IPS-NIHi11 (cell line): ENCODE results near the gene GXYLT1.
A peak's percentile ranks its signal among the peaks of the same experiment; 100 is the strongest.
"Not testable (repeated sequence)": the region's sequence is repeated elsewhere in the genome, so short reads cannot be mapped to it uniquely, and the experiment has no call there.

ENCODE experiments used
- DNase-seq: peaks from one replicate; pipeline ENCODE4 v3.0.0; 2012; ENCODE audit warnings: mixed read lengths, low spot score

GXYLT1 gene

DNA sequence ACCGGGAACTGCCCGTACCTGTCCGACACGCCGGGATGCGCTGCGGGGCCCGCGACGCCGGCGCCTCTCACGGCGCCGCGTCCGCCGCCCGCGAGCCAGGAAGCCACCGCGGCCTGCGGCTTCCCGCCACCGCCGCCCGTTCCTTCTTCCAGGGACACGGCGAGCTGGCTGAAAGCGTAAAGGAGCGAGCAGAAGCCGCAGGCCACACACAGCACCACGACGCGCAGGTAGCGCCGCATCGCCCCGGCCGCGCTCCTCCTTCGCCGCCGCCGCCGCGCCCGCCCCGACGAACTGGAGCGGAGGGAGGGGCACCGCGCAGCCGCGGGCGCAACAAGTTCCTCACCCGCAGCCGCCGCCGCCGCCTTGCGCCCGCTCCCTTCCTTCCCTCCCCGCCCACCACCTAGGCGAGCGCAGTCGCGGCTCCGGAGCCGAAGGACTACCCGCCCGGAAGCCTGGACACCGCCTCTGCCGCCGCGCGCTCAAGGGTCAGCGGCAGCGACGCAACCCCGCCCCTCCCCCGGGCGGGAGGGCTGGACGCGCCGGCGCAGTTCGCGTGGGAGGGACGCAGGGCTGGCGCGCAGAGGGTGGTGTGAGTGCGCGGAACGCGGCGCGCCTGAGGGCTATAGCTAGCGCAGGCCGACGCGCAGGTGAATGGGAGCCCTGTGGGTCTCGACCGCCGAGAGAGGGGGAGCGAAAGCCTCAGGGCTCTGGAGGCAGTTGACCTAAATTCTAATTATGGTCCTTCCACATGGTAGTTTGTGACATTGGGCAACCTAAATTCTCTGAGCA is at the start of gene GXYLT1:
GXYLT1 (minus strand) TSS at position 467 of the 789 bp plus-strand sequence; CDS start at position 239, 228 bp downstream.
- peak; percentile 96 for DNase-seq

- no peak for DNase-seq
Observed at GRCh38 chr12:42192686-42193085, 48.0 kb upstream of the GXYLT1 start.

- no peak for DNase-seq
Observed at GRCh38 chr12:42192258-42192657, 47.6 kb upstream of the GXYLT1 start.

DNA sequence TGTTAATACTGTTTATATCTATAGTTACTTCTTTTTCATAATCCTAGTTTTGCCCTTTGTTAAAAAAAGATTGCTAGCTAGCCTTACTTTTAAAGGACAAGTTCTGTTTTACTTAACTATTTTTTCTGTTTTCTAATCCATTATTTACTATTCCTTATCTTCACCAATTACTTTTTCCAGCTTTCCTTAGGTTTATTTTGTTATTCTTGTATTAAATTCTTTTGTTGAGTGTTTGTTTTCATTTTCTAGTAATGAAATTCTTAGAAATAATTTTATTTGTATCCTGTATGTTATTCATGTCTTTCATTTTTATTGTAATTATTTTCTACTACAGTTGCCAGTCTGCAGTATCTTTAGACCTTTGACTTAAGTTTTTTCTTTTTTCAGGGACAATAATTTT is 45.7 kb upstream of the GXYLT1 start:
- DNase-seq = no peak

DNA sequence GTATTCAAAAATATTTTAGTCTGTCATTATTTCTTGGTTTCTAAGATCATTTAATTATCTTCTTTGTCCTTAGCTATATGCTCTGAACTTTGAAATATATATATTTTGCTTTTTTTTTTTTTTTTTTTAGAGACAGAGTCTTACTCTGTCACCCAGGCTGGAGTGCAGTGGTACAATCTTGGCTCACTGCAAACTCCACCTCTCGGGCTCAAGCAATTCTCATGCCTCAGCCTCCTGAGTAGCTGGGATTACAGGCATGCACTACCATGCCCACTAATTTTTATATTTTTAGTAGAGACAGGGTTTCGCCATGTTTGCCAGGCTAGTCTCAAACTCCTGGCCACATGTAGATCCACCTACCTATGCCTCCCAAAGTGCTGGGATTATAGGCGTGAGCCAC is 43.6 kb upstream of the GXYLT1 start:
- DNase-seq = not testable (repeated sequence)

GRCh38 chr12:42187799-42188198 is 43.1 kb upstream of the GXYLT1 start:
- DNase-seq = no peak

GRCh38 chr12:42186793-42187192 is 42.1 kb upstream of the GXYLT1 start:
- DNase-seq = no peak

DNA sequence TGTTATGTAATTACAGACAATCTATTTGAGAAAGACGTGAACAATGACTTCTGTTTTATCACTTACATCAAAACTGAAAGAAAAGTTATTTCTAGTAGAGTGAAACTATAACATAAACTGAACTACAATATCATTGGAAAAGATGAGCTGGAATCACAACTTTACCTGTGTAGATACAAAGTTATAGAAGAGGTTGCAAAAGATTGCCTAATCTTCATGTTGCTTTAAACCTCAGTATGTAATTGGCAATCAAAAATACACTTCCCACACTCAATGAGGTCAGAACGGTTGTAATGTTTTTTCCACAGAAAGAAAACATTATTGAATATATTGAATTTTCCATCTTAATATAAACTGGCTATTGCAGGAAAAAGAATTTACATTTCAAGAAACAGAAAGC is 37.7 kb upstream of the GXYLT1 start:
- no peak for DNase-seq

DNA sequence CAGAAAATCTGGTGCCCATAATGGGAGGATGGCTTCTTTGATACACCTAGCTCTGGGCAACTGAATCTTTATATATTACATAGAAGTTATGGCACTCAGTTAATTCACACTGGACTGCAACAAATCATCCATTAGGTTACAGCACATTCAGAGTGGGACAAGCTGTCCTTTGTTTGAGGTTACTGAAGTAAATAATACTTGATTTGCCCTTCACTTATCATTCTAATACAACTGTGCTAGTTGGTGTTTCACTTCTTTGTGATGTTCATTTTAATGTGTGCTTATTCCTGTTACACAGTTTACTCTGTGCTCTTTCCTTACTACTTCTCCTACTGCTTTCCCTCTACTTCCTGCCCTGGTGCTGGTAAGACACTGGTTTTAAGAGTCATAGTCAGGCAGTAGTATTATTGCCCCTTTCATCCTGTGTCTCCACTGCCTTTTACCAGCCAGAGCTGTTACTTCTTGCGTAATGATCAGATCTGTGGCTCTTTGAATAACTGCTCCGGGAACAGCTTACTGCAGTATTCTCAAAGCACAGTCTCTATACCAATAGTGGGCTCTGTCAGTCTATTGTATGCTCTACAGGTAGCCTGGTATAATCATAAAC is 36.4 kb upstream of the GXYLT1 start:
- peak; percentile 24 for DNase-seq

- no peak for DNase-seq
Observed at GRCh38 chr12:42178101-42178500, 33.4 kb upstream of the GXYLT1 start.

GRCh38 chr12:42174978-42175377 is 30.3 kb upstream of the GXYLT1 start:
- DNase-seq = no peak

DNA sequence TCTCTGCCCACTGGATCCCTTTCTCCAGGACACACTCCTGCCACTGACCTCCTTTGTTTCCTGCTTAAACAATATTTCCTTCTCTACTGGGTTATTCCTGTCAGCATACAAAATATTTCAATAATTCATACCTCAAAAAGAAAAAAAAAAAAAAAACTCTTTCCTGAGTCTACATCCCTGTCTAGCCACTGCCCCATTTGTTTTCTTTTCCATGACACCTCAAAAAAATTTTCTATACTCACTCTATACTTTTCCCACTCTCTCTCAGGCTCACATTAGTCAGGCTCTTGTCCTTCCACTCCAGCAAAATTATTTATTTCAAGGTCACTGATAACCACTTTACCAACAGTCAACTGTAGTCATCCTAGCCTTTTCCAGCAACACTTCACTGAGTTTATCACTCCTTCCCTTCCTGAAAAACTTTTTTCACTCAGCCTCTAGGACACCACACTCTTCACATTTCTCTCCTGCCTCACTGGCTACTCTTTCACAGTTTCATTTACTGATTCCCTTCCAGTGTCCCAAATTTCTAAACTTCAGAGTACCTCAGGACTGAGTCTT is 29.4 kb upstream of the GXYLT1 start:
- no peak for DNase-seq

GRCh38 chr12:42172441-42173210 is 28.0 kb upstream of the GXYLT1 start:
- no peak for DNase-seq

- no peak for DNase-seq
Observed at GRCh38 chr12:42167711-42168110, 23.0 kb upstream of the GXYLT1 start.

DNA sequence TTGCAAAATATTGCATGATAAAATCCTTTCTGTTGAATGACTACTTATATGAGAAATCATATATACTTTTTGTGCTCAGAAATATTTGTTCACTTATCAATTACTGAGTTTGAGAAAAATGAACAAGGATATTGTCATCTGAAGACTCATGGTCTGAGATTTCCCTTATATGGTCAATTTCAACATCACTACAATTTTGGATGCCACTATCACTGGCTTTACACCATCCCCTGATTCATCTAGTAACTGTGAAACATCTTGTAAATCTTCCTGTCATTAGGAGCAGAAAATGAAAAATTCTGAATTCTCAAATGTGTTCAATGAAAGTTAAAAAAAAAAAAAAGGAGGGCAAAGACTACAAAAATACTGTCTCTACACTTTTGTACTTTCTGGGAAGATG is 21.8 kb upstream of the GXYLT1 start:
- no peak for DNase-seq

DNA sequence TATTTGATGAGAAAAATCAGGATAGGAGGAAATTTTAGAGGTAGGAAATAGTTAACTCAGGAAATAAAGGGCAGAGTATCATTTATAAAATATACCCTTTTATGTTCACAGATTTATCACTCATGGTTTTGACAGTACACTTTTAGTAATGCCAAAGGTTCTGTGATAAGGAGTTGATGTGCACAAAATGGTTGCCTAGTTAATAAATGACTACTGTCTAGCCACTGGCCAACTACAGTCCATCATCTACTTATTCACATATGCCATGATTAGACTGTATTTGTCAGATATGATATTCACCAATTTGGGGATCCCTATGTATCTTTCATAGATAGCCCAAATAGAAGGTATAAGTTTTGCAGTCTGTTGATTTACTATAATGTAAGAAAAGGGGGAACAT is 19.2 kb upstream of the GXYLT1 start:
- DNase-seq = no peak

DNA sequence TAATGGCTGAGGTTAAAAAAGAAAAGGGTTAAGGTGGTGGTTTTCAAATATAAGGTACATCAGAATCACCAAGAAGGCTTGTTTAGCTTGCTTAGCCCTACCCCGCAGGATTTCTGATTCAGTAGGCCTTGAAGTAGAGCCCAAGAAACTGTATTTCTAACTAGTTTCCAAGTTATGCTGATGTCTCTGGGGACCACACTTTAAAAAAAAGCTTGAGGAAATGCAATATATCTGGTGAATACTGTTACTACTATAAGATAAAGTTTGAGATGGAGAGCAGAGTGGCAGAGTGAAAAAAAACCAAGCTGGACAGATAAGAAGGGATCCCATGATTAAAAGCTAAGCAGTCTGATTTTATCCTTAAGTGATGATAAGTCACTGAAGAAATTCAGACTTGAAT is 18.3 kb upstream of the GXYLT1 start:
- DNase-seq = no peak

GRCh38 chr12:42162193-42162592 is 17.5 kb upstream of the GXYLT1 start:
- no peak for DNase-seq

GRCh38 chr12:42161529-42161928 is 16.9 kb upstream of the GXYLT1 start:
- DNase-seq = no peak

DNA sequence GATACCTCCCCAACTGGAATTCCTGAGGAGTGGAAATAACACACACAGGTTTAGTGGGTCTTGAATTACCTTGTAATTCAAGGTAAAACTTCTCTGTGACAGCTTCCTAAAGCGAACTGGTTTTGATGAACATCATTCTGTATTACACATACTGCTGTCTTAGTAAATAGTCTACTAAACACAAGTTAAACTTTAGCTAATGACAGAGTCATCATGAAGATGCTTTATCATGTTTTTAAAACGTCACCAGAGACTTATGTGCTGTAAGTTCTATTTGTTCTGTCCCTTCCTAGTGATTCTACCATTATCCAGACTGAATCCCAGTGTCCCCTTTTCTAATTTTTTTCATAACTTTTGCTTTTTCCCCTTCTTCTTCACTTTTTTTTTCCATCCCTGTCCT is 11.6 kb upstream of the GXYLT1 start:
- DNase-seq = no peak

DNA sequence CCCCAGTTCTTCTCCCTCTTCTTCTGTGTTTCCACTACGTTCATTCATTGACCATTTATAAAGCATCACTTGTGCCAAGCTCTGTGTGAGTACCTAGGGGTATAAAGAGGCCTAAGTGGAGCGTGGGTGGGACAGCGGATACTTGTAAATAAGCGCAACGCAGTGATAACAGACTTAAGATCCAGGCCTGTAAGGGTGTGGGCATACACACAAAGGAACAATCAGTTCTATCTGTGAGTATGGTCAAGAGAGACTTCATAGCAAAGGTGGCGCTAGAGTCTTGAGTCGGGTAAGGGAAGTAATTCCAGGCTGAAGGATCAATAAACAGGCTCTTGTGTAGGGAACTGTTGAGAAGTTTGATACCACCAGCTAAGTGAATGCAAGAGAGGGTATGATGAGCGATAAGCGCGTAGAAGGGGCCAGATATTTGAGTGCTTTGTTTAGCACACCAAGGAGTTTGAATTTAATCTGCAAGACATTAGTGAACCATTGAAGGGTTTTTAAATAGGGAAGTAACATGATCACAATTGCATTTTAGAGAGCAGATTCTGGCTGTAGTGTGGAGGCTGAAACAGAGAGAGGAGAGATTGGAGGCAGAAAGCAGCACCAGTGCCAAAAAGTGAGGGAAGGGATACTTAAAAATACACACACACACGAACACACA is 1.0 kb upstream of the GXYLT1 start:
- DNase-seq = peak; percentile 19

GRCh38 chr12:42145197-42145549 is 499 bp upstream of the GXYLT1 start:
- DNase-seq = peak; percentile 22

DNA sequence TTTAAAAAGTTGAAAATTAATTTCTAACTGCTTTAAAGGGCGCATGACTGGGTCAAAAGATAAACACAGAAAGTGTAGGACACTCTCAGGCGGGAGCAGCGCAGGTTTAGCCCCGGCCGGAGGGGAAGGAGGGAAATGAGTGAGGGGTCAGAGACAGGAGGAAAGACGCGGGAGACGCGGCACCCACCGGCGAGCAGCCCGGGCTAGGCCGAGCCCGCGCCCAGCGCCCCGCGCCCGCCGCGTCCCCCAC is 591 bp downstream of the GXYLT1 start:
- no peak for DNase-seq
